VCaP (cell line): ENCODE data around the gene IGLON5.

Experiments
- H3K27ac ChIP-seq: fragments of 450-650 bp; 2 replicates; pipeline ENCODE4 v1.5.1; 2017
- TF ChIP-seq, protein P1 (sequence below): fragments of 450-650 bp; conservative IDR thresholded peaks from 2 replicates; pipeline ENCODE4 v1.5.1; 2017; ENCODE audit warnings: mild to moderate bottlenecking, moderate library complexity

The IGLON5 gene

DNA sequence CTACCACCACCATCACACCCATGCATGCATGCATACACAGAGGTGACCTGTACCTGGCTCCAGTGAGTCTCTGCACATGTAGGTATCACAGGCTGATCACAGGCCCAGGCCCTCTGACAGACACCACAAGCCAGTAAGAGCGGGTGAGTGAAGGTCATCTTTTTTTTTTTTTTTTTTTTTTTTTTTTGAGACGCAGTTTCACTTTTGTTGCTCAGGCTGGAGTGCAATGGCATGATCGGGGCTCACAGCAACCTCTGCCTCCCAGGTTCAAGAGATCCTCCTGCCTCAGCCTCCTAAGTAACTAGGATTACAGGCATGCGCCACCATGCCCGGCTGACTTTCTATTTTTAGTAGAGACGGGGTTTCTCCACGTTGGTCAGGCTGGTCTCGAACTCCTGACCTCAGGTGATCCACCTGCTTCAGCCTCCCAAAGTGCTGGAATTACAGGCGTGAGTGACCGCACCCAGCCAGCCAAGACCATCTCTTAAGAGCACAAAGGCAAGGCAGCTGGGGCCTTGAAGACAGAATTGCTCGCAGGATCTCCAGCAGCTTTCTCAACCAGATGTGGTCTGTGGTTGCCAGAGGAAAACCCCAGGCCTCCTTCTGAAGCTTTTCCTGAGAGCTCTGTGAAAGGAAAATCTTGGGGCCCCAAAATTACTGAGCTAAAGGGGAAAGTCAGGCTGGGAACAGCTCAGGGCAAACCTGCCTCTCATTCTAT, 64.2 kb downstream of the IGLON5 start:
- TF ChIP-seq, protein P1, sequence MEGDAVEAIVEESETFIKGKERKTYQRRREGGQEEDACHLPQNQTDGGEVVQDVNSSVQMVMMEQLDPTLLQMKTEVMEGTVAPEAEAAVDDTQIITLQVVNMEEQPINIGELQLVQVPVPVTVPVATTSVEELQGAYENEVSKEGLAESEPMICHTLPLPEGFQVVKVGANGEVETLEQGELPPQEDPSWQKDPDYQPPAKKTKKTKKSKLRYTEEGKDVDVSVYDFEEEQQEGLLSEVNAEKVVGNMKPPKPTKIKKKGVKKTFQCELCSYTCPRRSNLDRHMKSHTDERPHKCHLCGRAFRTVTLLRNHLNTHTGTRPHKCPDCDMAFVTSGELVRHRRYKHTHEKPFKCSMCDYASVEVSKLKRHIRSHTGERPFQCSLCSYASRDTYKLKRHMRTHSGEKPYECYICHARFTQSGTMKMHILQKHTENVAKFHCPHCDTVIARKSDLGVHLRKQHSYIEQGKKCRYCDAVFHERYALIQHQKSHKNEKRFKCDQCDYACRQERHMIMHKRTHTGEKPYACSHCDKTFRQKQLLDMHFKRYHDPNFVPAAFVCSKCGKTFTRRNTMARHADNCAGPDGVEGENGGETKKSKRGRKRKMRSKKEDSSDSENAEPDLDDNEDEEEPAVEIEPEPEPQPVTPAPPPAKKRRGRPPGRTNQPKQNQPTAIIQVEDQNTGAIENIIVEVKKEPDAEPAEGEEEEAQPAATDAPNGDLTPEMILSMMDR: no peak

DNA sequence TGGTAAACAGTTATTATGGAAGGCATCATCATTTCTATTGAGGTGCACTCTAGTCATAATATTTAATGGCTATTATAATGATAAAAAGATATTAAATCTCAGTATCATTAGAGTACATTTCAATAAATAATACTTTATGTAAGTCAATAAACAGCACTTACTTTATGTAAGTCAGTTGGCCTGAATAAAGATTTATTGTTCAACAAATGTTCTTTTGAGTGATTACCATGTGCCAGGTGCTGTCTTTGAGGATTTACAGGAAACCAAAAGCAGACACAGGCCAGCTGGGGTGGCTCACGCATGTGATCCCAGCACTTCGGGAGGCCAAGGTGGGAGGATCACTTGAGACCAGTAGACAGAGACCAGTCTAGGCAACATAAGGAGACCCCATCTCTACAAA, 66.0 kb downstream of the IGLON5 start:
- TF ChIP-seq, protein P1: no peak
- H3K27ac ChIP-seq: peak overlapping the region; percentile 68

More for the DNA sequence above, 64.2 kb downstream of the IGLON5 start:
- H3K27ac ChIP-seq: no peak overlapping the region

DNA sequence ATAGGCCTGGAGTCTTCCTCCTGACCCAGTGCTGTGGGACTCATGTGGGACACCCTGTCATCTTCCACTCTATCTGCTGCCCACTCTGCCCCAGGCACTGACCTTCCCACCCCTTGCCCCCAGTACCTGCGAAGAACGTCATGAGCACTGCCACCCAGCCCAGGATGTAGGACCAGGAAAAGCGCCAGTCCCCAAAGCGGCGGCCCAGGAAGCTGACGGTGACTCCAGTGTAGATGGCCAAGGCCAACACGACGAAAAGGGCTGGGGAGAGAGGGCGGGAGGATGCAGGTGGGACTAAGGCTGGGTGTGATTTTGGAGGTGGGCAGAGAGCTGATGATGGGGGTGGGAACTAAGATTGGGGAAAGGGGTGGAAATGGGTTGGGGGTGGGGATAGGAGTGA, 68.9 kb downstream of the IGLON5 start:
- TF ChIP-seq, protein P1: no peak
- no peak overlapping the region for H3K27ac ChIP-seq
